GM19025 (cell line): ENCODE data around the gene CLPX.
"Not testable (repeated sequence)": the region's sequence is repeated elsewhere in the genome, so short reads cannot be mapped to it uniquely, and the experiment has no call there.

Source experiments
- ATAC-seq: cut with Tn5 transposase; IDR thresholded peaks from one replicate; pipeline ENCODE4 v1.9.1; 2021; ENCODE audit warnings: mild to moderate bottlenecking, low read depth, moderate library complexity; ENCODE audit not compliant: unreplicated experiment

Gene CLPX

GRCh38 chr15:65184868-65185717, at the start of gene CLPX:
TSS of gene CLPX (minus strand) at chr15:65185342. CDS start at chr15:65185153, 189 bp downstream.
- peak; percentile 73 for ATAC-seq

GRCh38 chr15:65233696-65234095, 48.6 kb upstream of the CLPX start:
- ATAC-seq, result no peak

- no peak for ATAC-seq
Observed at GRCh38 chr15:65232520-65232919, 47.4 kb upstream of the CLPX start.

DNA sequence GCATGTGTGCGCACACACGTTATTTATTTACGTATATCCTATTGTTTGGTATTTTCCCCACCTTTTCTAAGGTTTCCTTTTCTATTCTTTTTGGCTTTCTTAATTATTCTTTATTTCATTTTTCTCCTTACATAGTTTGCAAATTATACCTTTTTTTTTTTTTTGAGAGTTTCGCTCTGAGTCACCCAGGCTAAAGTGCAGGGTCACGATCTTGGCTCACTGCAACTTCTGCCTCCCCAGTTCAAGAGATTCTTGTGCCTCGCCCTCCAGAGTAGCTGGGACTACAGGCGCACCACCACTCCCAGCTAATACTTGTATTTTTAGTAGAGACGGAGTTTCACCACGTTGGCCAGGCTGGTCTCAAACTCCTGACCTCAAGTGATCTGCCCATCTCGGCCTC, 46.2 kb upstream of the CLPX start:
- no peak for ATAC-seq

DNA sequence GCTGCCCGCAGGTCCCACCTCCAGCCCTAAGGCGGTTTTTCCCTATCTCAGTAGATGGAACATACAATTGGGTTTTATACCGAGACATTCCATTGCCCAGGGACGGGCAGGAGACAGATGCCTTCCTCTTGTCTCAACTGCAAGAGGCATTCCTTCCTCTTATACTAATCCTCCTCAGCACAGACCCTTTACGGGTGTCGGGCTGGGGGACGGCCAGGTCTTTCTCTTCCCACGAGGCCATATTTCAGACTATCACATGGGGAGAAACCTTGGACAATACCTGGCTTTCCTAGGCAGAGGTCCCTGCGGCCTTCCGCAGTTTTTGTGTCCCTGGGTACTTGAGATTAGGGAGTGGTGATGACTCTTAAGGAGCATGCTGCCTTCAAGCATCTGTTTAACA, 41.8 kb upstream of the CLPX start:
- ATAC-seq, result not testable (repeated sequence)

DNA sequence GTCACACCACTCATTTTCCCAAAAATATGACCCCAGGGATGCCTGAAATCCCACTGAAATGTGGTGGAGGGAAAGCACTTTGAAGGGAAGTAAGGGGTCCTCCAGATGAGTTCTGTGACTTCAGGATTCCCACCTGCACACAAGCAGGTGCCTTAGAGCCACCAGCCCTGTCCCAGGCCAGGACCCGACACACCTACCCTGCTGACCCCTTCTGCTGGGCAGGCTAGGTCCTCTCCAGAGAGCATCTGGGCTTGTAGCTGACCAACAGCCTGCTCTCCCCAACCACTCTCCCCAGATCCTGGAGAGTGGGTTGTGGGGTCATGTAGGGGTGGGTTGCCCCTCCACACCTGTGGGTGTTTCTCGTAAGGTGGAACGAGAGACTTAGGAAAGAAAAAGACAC, 41.1 kb upstream of the CLPX start:
- no peak for ATAC-seq

- no peak for ATAC-seq
Observed at GRCh38 chr15:65223996-65224395, 38.9 kb upstream of the CLPX start.

- ATAC-seq, result no peak
Observed at GRCh38 chr15:65222891-65223290, 37.7 kb upstream of the CLPX start.

DNA sequence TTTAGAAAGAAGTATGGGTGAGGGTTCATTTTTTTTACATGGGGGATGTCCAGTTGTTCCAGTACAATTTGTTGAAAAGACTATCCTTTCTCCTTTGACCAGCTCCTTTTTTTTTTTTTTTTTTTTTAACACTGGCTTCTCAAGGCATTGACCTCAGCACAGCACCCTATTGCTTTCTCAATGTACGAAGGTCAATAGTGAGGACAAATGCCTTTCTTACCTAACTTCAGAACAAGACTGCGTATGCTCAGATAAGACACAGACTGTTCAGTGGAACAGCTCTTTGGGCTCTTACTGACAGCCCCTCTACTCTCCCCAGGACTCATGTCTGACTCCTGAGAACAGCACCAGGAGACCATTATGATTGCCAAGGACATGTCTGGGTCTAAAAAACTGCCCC, 36.6 kb upstream of the CLPX start:
- no peak for ATAC-seq

- ATAC-seq, result no peak
Observed at GRCh38 chr15:65219137-65219536, 34.0 kb upstream of the CLPX start.

- no peak for ATAC-seq
Observed at GRCh38 chr15:65217526-65218482, 32.7 kb upstream of the CLPX start.

GRCh38 chr15:65215496-65215895, 30.4 kb upstream of the CLPX start:
- no peak for ATAC-seq

- ATAC-seq, result no peak
Observed at GRCh38 chr15:65214010-65214409, 28.9 kb upstream of the CLPX start.

DNA sequence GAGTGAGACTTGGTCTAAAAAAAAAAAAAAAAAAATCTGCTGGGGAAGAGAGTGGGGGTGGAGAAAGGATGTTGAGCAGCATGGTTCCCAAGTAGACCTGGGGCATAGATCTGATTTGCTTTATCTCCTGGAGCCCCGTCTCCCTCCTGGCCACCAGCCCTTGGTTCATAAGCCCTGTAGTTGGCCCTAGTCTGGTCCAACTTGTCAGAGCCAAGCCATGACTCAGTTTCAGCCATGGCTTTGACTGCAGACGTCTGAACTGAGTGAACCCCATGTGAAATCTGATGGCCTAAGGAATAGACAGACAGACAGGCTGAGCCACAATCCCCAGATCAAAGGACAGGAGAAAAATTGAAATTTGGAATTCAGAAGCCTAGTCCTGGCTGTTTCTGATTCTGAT, 28.1 kb upstream of the CLPX start:
- no peak for ATAC-seq

DNA sequence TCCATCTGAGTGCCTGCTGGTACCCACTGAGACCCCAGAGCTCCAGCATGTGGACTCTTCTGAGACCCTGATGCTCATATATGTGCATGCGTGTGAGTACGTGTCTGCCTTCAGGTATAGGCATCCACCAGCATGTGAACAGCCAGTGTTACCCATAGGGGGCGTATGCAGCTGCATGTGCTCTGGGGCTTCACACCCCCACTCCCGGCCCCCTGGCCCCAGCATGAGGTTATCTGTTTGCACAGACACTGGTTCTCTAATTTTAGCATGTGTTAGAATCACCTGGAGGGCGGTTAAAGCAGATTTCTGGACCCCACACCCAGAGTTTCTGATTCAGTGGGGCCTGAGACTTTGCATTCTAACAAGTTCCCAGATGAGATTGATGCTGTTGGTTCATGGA, 27.0 kb upstream of the CLPX start:
- no peak for ATAC-seq

DNA sequence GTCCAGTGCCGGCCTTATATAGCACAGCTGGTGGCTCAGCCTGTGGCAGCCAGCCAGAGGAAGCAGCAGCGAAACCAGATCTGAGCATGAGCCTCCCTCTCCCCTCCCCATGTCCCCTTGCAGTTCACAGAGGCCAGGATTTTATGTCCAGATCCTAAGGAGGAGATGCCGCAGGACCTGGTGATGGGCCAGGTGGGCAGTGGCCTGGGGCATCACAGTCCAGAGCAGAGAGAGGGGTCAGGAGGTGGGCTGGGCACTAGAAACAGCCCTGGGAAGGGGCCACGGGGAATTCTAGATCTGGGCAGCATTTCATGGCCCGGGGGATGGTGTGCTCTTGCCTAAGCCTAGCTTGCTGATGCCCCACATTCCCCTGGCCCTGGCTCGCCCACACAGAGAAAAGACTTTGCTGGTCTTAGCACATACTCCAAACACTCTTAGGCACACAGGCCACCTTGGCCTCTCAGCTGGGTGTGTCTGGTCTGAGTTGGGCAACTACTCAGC, 26.4 kb upstream of the CLPX start:
- ATAC-seq, result no peak

- ATAC-seq, result no peak
Observed at GRCh38 chr15:65210770-65211481, 25.8 kb upstream of the CLPX start, which contains the start of gene CILP. TSS of gene CILP (minus strand) at chr15:65211473. CDS start at chr15:65209755, 1,718 bp downstream.

GRCh38 chr15:65209701-65210643, 24.8 kb upstream of the CLPX start:
- no peak for ATAC-seq

- ATAC-seq, result no peak
Observed at GRCh38 chr15:65208647-65209046, 23.5 kb upstream of the CLPX start.
